Smooth muscle cell (in vitro differentiated cells): ENCODE results near the gene STPG1. TPM values are rescaled to one million over a fixed set of nuclear protein-coding genes. Genes with fewer than 3 reads are reported as not detected.

Experiments used
- DNase-seq: peaks from one replicate; lab custom pipeline; 2025; ENCODE audit not compliant: unreplicated experiment; lab: John Stamatoyannopoulos, UW
- H2AFZ ChIP-seq: fragments of 200-600 bp; sonication (generic); 2 replicates; pipeline ENCODE4 v1.6.0; 2016; ENCODE audit warnings: antibody characterized with exemption, low read depth, mild to moderate bottlenecking
- H3F3A ChIP-seq: fragments of 200-600 bp; sonication (generic); 2 replicates; pipeline ENCODE4 v1.6.0; 2017; ENCODE audit warnings: antibody characterized with exemption, low read depth
- H3K27ac ChIP-seq: fragments of 200-600 bp; sonication (generic); 2 replicates; pipeline ENCODE4 v1.5.1; 2016; ENCODE audit warnings: low read depth, mild to moderate bottlenecking
- H3K27me3 ChIP-seq: fragments of 200-600 bp; sonication (generic); 2 replicates; pipeline ENCODE4 v1.6.1; 2016; ENCODE audit warnings: low read depth, mild to moderate bottlenecking
- H3K36me3 ChIP-seq: fragments of 200-600 bp; sonication (generic); 2 replicates; pipeline ENCODE4 v1.5.1; 2016; ENCODE audit warnings: low read depth
- H3K4me1 ChIP-seq: fragments of 200-600 bp; sonication (generic); 2 replicates; pipeline ENCODE4 v1.5.1; 2016; ENCODE audit warnings: low read depth
- H3K4me2 ChIP-seq: fragments of 200-600 bp; sonication (generic); 2 replicates; pipeline ENCODE4 v1.6.0; 2016; ENCODE audit warnings: mild to moderate bottlenecking
- H3K4me3 ChIP-seq: fragments of 200-600 bp; sonication (generic); 2 replicates; pipeline ENCODE4 v1.5.1; 2016; ENCODE audit warnings: mild to moderate bottlenecking
- H3K79me2 ChIP-seq: fragments of 200-600 bp; sonication (generic); 2 replicates; pipeline ENCODE4 v1.6.0; 2016; ENCODE audit warnings: low read depth, mild to moderate bottlenecking
- H3K9ac ChIP-seq: fragments of 200-600 bp; sonication (generic); 2 replicates; pipeline ENCODE4 v1.6.0; 2016; ENCODE audit warnings: low read depth
- H3K9me3 ChIP-seq: fragments of 200-600 bp; sonication (generic); replicated peaks from 2 replicates; pipeline ENCODE4 v1.5.1; 2016; ENCODE audit warnings: low read depth
- H4K20me1 ChIP-seq: fragments of 200-600 bp; sonication (generic); 2 replicates; pipeline ENCODE4 v1.6.0; 2016; ENCODE audit warnings: low read depth
- CTCF ChIP-seq: fragments of 200-600 bp; sonication (generic); IDR thresholded peaks from 2 replicates; pipeline ENCODE4 v1.5.1; 2017; ENCODE audit warnings: borderline replicate concordance, mild to moderate bottlenecking, antibody characterized with exemption; ENCODE audit not compliant: insufficient read depth, poor library complexity, severe bottlenecking
- WGBS: methylation state at CpG from one replicate; pipeline ENCODE4 v1.1.7; 2016; ENCODE audit warnings: low lambda C conversion rate; 5-methylcytosine and 5-hydroxymethylcytosine counted together
- polyA plus RNA-seq: library from polyadenylated mRNA; unstranded; fragments of >200 nt; fragmentation: Nextera tagmentation; extraction: Ambion mirVana; gene quantifications from 2 replicates; pipeline ENCODE4 v1.2.1, GENCODE V29; 2016
- total RNA-seq: library from RNA; depleted of rRNA; stranded (reverse); fragments of >200 nt; gene quantifications from 2 replicates; pipeline ENCODE4 v1.2.3, GENCODE V29; 2014

Gene STPG1
- total and polyA plus RNA-seq, 2 experiments from 2014 or later = 4.9 to 6.8 TPM

GRCh38 chr1:24457866-24458265, 44.3 kb upstream of the STPG1 start:
- Histone ChIP-seq H3K79me2 (no peaks in the 10 kb centered on the region), H4K20me1 (no peaks in the 10 kb centered on the region), H3K36me3 (no peaks in the 10 kb centered on the region), H3F3A (no peaks in the 10 kb centered on the region), H3K9me3 (no peaks in the 10 kb centered on the region), H3K4me3 (no peak overlapping the region), H3K4me2 (no peak overlapping the region), H2AFZ (no peak overlapping the region), H3K4me1 (no peaks in the 10 kb centered on the region), H3K27me3 (no peaks in the 10 kb centered on the region), H3K27ac (no peak overlapping the region), H3K9ac (no peak overlapping the region)
- no peak for TF ChIP-seq CTCF
- no peak for DNase-seq
- WGBS = 86% methylated on average over 3 of the region's 3 CpGs

- H3K9me3 ChIP-seq = no peaks in the 10 kb centered on the region
- no peak overlapping the region for H3K27ac ChIP-seq
- H3K9ac ChIP-seq = no peak overlapping the region
- H3K27me3 ChIP-seq = no peaks in the 10 kb centered on the region
- H3K4me1 ChIP-seq = no peaks in the 10 kb centered on the region
- TF ChIP-seq CTCF = no peak
- H3K36me3 ChIP-seq = no peaks in the 10 kb centered on the region
- no peaks in the 10 kb centered on the region for H3K79me2 ChIP-seq
- DNase-seq = no peak
- no peak overlapping the region for H3K4me3 ChIP-seq
- no peak overlapping the region for H2AFZ ChIP-seq
- no peaks in the 10 kb centered on the region for H3F3A ChIP-seq
- no peaks in the 10 kb centered on the region for H4K20me1 ChIP-seq
- over 99% methylated on average over 5 of the region's 5 CpGs for WGBS
- no peak overlapping the region for H3K4me2 ChIP-seq
Measured at GRCh38 chr1:24455272-24455671, 41.7 kb upstream of the STPG1 start.

GRCh38 chr1:24454673-24455072, 41.1 kb upstream of the STPG1 start:
- H3K36me3 ChIP-seq = no peaks in the 10 kb centered on the region
- H3K27ac ChIP-seq = no peak overlapping the region
- DNase-seq = no peak

More at GRCh38 chr1:24454673-24455072, 41.1 kb upstream of the STPG1 start:
- Histone ChIP-seq H3F3A (no peaks in the 10 kb centered on the region), H3K4me2 (no peak overlapping the region), H3K4me3 (no peak overlapping the region), H4K20me1 (no peaks in the 10 kb centered on the region), H3K27me3 (no peaks in the 10 kb centered on the region), H3K9ac (no peak overlapping the region), H3K79me2 (no peaks in the 10 kb centered on the region), H3K4me1 (no peaks in the 10 kb centered on the region), H2AFZ (no peak overlapping the region), H3K9me3 (no peaks in the 10 kb centered on the region)
- no peak for TF ChIP-seq CTCF
- WGBS = 81% methylated on average over 5 of the region's 5 CpGs
